HepG2 (cell line): Measurements from ENCODE around the gene POU6F1. TPM values are rescaled to one million over a fixed set of nuclear protein-coding genes. Genes with fewer than 3 reads are reported as not detected.

Source experiments
- ARID4A ChIP-seq: sonication (generic); formaldehyde crosslinking; IDR thresholded peaks from 2 replicates; pipeline ENCODE4 v1.5.0; 2020; ENCODE audit warnings: mild to moderate bottlenecking, missing genetic modification reagents, borderline replicate concordance
- BCL6 ChIP-seq: IDR thresholded peaks from 2 replicates; pipeline ENCODE4 v1.6.1; 2016; ENCODE audit warnings: missing genetic modification reagents, missing compliant biosample characterization
- CREB3 ChIP-seq: sonication (generic); formaldehyde crosslinking; IDR thresholded peaks from 2 replicates; pipeline ENCODE4 v1.5.0; 2020; ENCODE audit warnings: missing genetic modification reagents
- DNMT1 ChIP-seq: sonication (generic); formaldehyde crosslinking; IDR thresholded peaks from 2 replicates; pipeline ENCODE4 v1.5.1; 2020; ENCODE audit warnings: mild to moderate bottlenecking, missing genetic modification reagents
- EEA1 ChIP-seq: sonication (generic); formaldehyde crosslinking; IDR thresholded peaks from 2 replicates; pipeline ENCODE4 v1.5.1; 2020; ENCODE audit warnings: mild to moderate bottlenecking, missing genetic modification reagents, borderline replicate concordance
- ELF4 ChIP-seq: sonication (generic); formaldehyde crosslinking; IDR thresholded peaks from 2 replicates; pipeline ENCODE4 v1.5.0; 2020; ENCODE audit warnings: missing genetic modification reagents, mild to moderate bottlenecking, moderate library complexity, borderline replicate concordance
- FOXP1 ChIP-seq, 2 experiments: fragments of 450-650 bp in 1 of 2; IDR thresholded peaks; 2 replicates each; pipeline ENCODE4 v1.6.1; 2017 to 2018; ENCODE audit warnings: antibody characterized with exemption in 1 of 2
- ISL2 ChIP-seq: sonication (generic); formaldehyde crosslinking; IDR thresholded peaks from 2 replicates; pipeline ENCODE4 v1.5.0; 2020; ENCODE audit warnings: missing genetic modification reagents
- KAT8 ChIP-seq: IDR thresholded peaks from 2 replicates; pipeline ENCODE4 v1.6.1; 2016; ENCODE audit warnings: missing genetic modification reagents, missing compliant biosample characterization
- RAD51 ChIP-seq: fragments of 450-650 bp; IDR thresholded peaks from 2 replicates; pipeline ENCODE4 v1.6.1; 2016; ENCODE audit warnings: borderline replicate concordance
- THAP11 ChIP-seq: IDR thresholded peaks from 2 replicates; pipeline ENCODE4 v1.6.1; 2016; ENCODE audit warnings: missing biosample characterization, missing genetic modification reagents
- XRCC5 ChIP-seq: fragments of 200-400 bp; formaldehyde crosslinking; optimal IDR thresholded peaks from 2 replicates; pipeline ENCODE3; 2017; ENCODE audit warnings: mild to moderate bottlenecking, low read length
- ZBTB26 ChIP-seq: IDR thresholded peaks from 2 replicates; pipeline ENCODE4 v1.6.1; 2016; ENCODE audit warnings: missing compliant biosample characterization, missing genetic modification reagents, borderline replicate concordance
- ZBTB7B ChIP-seq: sonication (generic); formaldehyde crosslinking; IDR thresholded peaks from 2 replicates; pipeline ENCODE4 v1.4.0; 2020; ENCODE audit warnings: missing genetic modification reagents
- ZNF296 ChIP-seq: sonication (generic); formaldehyde crosslinking; conservative IDR thresholded peaks from 2 replicates; pipeline ENCODE4 v1.5.0; 2020; ENCODE audit warnings: mild to moderate bottlenecking, missing genetic modification reagents
- ZNF501 ChIP-seq: sonication (generic); formaldehyde crosslinking; IDR thresholded peaks from 2 replicates; pipeline ENCODE4 v1.5.1; 2020; ENCODE audit warnings: mild to moderate bottlenecking, moderate library complexity, missing genetic modification reagents
- ZNF512 ChIP-seq: sonication (generic); formaldehyde crosslinking; IDR thresholded peaks from 2 replicates; pipeline ENCODE4 v1.4.0; 2020; ENCODE audit warnings: mild to moderate bottlenecking, missing genetic modification reagents
- ZNF713 ChIP-seq: sonication (generic); formaldehyde crosslinking; IDR thresholded peaks from 2 replicates; pipeline ENCODE4 v1.4.0; 2020; ENCODE audit warnings: mild to moderate bottlenecking, missing genetic modification reagents
- ZNF720 ChIP-seq: sonication (generic); formaldehyde crosslinking; IDR thresholded peaks from 2 replicates; pipeline ENCODE4 v1.4.0; 2020; ENCODE audit warnings: missing genetic modification reagents
- ZNF775 ChIP-seq: sonication (generic); formaldehyde crosslinking; IDR thresholded peaks from 2 replicates; pipeline ENCODE4 v1.4.0; 2020; ENCODE audit warnings: missing genetic modification reagents, mild to moderate bottlenecking, moderate library complexity, borderline replicate concordance
- polyA plus RNA-seq, 8 experiments: library from polyadenylated mRNA; depleted of rRNA in 3 of 8; stranded (reverse) in 7 of 8; unstranded in 1 of 8; fragments of >200 nt; fragmentation: Illumina TruSeq in 4 of 8; extraction: Trizol in 4 of 8; gene quantifications; 2 replicates each; pipeline versions ENCODE4 v1.2.1 to v1.2.3, GENCODE V29; 2011 to 2016; ENCODE audit warnings: low read depth in 4 of 8, missing spikeins in 1 of 8, mixed read lengths in 1 of 8; ENCODE audit not compliant: insufficient read depth in 1 of 8
- total RNA-seq, 5 experiments: library from RNA; depleted of rRNA; stranded (reverse); fragments of >200 nt; fragmentation: Illumina TruSeq; extraction: Trizol; gene quantifications; 2 replicates each; pipeline ENCODE4 v1.2.3, GENCODE V29; 2016; ENCODE audit warnings: low read depth in 1 of 5

Gene POU6F1
- total and polyA plus RNA-seq, 2 of the 13 experiments (the other 11 are each of a cell fraction or from before 2014, with no cell fraction given): 0.48 to 0.51 TPM

- TF ChIP-seq ARID4A (CRISPR knock-in tag): peak; percentile 44; the same call in 1 of the 2 replicates
- TF ChIP-seq KAT8 (CRISPR knock-in tag): no peak
- no peak for TF ChIP-seq ZNF296
- TF ChIP-seq XRCC5: peak; percentile 39
- no peak for TF ChIP-seq CREB3 (CRISPR knock-in tag)
- TF ChIP-seq ZNF501 (CRISPR knock-in tag): no peak
- no peak for TF ChIP-seq ZBTB7B (CRISPR knock-in tag)
- peak; percentile 67 for TF ChIP-seq ISL2
- no peak for TF ChIP-seq FOXP1 (IDR thresholded peaks at IDR 0.05)
- no peak for TF ChIP-seq FOXP1 (CRISPR knock-in tag; IDR thresholded peaks at IDR 0.05)
- no peak for TF ChIP-seq ZNF512
- TF ChIP-seq RAD51: no peak
- no peak for TF ChIP-seq ZNF775 (CRISPR knock-in tag)
- TF ChIP-seq EEA1 (CRISPR knock-in tag): no peak
- TF ChIP-seq THAP11 (CRISPR knock-in tag): no peak; the same call in 1 of the 2 replicates
- TF ChIP-seq ZNF713 (CRISPR knock-in tag): no peak
- no peak for TF ChIP-seq ELF4 (CRISPR knock-in tag)
- no peak for TF ChIP-seq ZBTB26
- no peak for TF ChIP-seq DNMT1 (CRISPR knock-in tag)
- TF ChIP-seq ZNF720 (CRISPR knock-in tag): no peak
- TF ChIP-seq BCL6 (CRISPR knock-in tag): peak; percentile 57; the same call in 1 of the 2 replicates
These were observed 19.1 kb downstream of the POU6F1 start (continued) for GRCh38 chr12:51198568-51199365.
